Lower leg skin (tissue), 3 donors: ENCODE measurements around the gene FZD4.

Experiments
- CTCF ChIP-seq, 3 donors: fragments of 450-650 bp; IDR thresholded peaks; one replicate each; pipeline ENCODE4 v1.5.1; 2016; ENCODE audit warnings: antibody characterized with exemption in 3 of 3, mild to moderate bottlenecking in 3 of 3, moderate library complexity in 2 of 3
- POLR2A ChIP-seq, 2 donors: fragments of 450-650 bp; IDR thresholded peaks; one replicate each; pipeline ENCODE4 v1.6.1; 2016 to 2017; ENCODE audit warnings: antibody characterized with exemption in 2 of 2, mild to moderate bottlenecking in 1 of 2, moderate library complexity in 1 of 2

GRCh38 chr11:86900162-86900561 is 55.0 kb downstream of the FZD4 start:
- TF ChIP-seq CTCF (IDR thresholded peaks at IDR 0.05) (no peak), POLR2A (IDR thresholded peaks at IDR 0.05) (no peak)
